Pons (tissue), 1 donor: ENCODE measurements around the gene HOMER1.
"Not testable (repeated sequence)": the region's sequence is repeated elsewhere in the genome, so short reads cannot be mapped to it uniquely, and the experiment has no call there.

Experiments
- DNase-seq: peaks from one replicate; pipeline ENCODE4 v3.0.0-alpha.2; 2016; ENCODE audit warnings: low spot score

HOMER1 gene

GRCh38 chr5:79416499-79416898, 97.4 kb downstream of the HOMER1 start:
- DNase-seq: peak; percentile 26

DNA sequence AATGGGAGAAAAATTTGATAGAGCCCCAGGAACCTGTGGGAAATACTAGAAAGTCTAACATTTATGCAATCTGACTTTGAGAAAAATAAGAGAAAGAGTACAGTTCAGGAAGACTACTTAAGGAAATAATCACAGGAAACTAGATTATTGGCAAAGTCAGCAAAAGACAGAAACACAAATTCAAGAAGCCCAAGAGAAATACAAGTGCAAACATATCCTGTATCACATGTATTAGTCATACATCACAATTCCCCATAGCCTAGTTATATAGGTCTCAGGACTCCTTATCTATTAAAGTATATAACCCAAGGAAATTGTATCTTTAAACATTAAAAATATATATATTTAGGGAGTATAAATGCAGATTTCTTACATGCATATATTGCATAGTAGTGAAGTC, 100.8 kb downstream of the HOMER1 start:
- no peak for DNase-seq

- DNase-seq: no peak
These were observed 105.9 kb downstream of the HOMER1 start for GRCh38 chr5:79408028-79408427.

DNA sequence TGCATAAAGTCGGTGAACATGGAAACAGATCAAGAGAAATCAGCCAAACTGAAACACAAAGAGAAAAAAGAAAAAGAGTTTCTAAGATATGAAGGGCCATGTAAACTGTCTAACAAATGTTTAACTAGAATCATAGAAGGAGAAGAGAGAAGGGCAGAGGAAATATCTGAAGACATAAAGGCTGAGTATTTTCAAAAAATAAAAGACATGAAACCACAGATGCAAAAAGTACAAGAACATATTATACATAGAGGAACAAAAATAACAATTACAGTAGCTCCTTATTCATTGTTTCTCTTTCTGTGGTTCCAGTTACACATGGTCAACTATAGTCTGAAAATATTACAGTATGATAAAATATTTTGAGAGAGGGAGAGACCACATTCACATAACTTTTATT, 106.3 kb downstream of the HOMER1 start:
- no peak for DNase-seq

GRCh38 chr5:79401216-79401615, 112.7 kb downstream of the HOMER1 start:
- no peak for DNase-seq

DNA sequence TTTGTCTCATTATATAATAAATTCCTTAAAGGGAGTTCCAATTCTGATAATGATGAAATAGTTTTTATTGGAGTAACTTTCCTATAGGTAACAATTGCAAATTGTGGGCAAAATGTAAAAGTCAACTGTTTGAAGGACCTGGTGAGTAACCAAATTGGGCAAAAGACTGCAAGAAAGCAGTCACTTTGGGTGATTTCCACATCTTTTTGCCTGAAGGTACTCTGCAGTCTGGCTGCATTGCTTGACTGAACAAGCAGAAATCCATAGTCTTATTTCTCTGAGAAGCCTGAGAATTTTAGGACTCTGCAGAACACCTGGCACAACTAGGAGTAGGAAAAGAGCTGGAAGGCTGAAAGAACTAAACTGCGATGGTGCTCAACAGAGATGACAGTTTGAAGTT, 114.9 kb downstream of the HOMER1 start:
- DNase-seq: no peak

DNA sequence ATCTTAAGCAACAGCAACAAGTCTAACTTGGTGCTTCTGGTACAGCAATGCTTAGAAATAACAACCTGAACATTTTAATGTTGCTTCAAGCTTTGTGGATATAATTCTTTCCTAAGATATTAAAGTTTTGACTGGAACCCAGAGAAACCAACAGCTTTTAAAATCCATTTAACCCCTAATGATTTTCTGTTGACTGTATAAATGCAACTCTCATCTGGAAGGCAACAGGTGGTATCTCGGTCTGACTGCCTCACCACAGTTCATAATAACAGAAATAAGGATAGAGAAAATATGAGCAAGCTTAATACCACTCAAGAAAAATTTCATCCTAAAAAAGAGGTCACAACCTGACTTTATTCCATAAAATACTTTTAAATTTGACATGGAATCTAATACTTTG, 116.9 kb downstream of the HOMER1 start:
- no peak for DNase-seq

GRCh38 chr5:79396265-79396664, 117.7 kb downstream of the HOMER1 start:
- no peak for DNase-seq

GRCh38 chr5:79395296-79395695, 118.6 kb downstream of the HOMER1 start:
- DNase-seq: no peak

- no peak for DNase-seq
These were observed 121.2 kb downstream of the HOMER1 start for GRCh38 chr5:79392776-79393175.

GRCh38 chr5:79386679-79387078, 127.3 kb downstream of the HOMER1 start:
- DNase-seq: no peak

- DNase-seq: not testable (repeated sequence)
These were observed 128.8 kb downstream of the HOMER1 start for GRCh38 chr5:79385126-79385525.

GRCh38 chr5:79378510-79379186, 135.3 kb downstream of the HOMER1 start:
- no peak for DNase-seq

DNA sequence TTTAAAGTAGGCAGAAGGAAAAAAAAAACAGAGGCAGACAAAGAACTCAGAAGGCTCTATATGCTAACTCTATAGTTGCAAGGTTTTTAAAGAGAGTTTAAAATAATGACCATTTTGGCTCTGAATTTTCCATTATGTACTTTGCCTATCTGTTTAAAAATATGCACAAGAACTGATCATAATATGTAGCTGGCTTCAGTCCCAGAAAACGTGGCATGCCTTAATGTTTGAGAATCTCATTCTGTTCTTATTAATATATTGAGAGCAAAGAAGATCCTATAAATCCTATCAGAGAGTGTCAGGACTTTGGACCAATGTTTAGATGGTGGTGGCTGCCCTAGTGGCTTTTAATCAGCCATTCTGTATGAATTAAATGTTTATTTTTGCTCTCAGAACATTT, 156.5 kb downstream of the HOMER1 start:
- DNase-seq: no peak

DNA sequence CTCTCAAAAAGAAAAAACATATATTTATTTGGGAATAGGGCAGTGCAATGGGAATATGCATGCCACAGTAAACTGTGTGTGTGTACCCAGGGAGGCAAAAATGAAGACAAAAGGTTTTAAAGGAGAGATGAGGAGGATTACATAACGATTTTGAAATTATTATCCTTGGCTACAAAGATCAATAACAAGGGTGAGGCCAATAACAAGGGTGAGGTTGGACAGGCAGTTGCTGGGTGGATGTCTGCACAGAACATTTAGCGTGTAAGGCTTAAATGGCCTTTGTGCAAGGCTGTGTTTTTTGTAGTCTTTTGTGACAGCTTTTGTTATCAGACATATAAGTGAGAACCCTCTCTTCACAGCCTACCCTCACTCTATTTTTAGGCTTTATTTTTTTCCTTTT, 164.1 kb downstream of the HOMER1 start:
- DNase-seq: no peak

DNA sequence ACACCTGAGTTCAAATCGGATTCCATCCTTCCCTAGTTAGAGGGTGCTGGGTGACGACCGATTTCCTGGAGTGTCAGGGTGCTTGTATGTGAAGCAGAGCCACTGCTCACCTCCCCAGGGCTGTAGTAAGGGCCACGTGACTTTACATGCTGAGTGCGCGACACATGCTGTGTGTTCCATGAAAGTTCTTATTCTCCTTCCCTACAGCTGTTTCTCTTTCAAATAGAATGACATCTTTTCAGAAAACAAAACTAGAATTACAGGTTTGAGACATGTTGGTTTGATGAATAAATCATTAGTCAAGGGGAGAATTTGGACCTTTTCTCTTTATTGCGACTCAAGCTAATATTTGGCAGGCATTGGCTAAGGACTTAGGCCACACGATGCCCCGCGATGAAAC, 164.9 kb downstream of the HOMER1 start:
- DNase-seq: no peak

- DNase-seq: no peak
These were observed 167.5 kb downstream of the HOMER1 start for GRCh38 chr5:79346420-79346824.

- DNase-seq: no peak
These were observed 179.9 kb downstream of the HOMER1 start for GRCh38 chr5:79333852-79334557.

DNA sequence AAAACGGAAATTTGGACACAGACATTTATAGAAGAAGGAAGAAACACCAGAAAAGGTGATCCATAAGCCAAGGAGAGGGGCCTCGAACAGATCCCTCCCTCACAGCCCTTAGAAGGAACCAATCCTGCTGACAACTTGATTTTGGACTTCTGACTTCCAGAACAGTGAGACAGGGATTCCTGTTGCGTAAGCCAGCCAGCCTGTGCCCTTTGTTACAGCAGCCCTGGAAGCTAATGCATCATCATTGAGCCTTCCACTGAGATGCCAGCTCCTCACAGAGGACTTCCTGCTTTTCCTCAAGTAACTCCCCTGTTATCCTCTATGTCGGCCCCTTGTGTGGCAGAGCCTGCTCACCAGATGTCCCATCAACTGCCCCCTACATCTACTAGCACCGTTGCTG, 183.9 kb downstream of the HOMER1 start:
- no peak for DNase-seq

- DNase-seq: no peak
These were observed 184.5 kb downstream of the HOMER1 start for GRCh38 chr5:79329453-79329852.
